Adrenal gland (tissue), 5 donors: ENCODE data around the gene HES3.

Experiments
- CTCF ChIP-seq, 6 experiments: fragments of 450-650 bp in 4 of 6; fragments of 200-600 bp in 2 of 6; sonication (generic) in 1 of 6; IDR thresholded peaks; 1 replicate in 5 of 6; 2 replicates in 1 of 6; pipeline versions ENCODE4 v1.5.1 to v1.8.0; 2016 to 2021; ENCODE audit warnings: antibody characterized with exemption in 6 of 6, mild to moderate bottlenecking in 2 of 6, moderate library complexity in 1 of 6
- POLR2A ChIP-seq, 2 donors: fragments of 450-650 bp; IDR thresholded peaks; one replicate each; pipeline ENCODE4 v1.6.1; 2017; ENCODE audit warnings: antibody characterized with exemption in 2 of 2, mild to moderate bottlenecking in 2 of 2, moderate library complexity in 1 of 2
- donor health status: DM: no; HTN: no; CAD: no.

- TF ChIP-seq CTCF (IDR thresholded peaks at IDR 0.05), result no peak
- no peak for TF ChIP-seq POLR2A (IDR thresholded peaks at IDR 0.05)
Observed at GRCh38 chr1:6247651-6248050, 3.7 kb downstream of the HES3 start.
